ENCODE measurements around the gene AKT2.

DNA sequence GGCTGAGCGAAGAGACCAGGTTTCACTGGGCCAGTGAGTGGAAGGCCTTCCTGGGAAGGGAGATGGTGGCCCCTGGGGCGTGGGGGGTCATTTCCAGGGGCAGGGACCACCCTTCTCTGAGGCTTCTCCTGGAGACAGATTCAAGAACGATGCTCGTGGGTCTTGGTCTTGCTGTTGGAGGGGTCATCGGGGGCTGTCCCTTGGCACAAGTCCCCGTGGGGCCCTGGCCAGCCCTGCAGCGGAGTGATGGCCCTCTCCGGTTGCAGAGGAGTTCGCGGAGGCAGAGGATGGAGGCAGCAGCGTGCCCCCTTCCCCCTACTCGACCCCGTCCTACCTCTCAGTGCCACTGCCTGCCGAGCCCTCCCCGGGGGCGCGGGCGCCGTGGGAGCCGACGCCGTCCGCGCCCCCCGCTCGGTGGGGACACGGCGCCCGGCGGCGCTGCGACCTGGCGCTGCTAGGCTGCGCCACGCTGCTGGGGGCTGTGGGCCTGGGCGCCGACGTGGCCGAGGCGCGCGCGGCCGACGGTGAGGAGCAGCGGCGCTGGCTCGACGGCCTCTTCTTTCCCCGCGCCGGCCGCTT is 71.8 kb downstream of the AKT2 start:
- TF ChIP-seq, protein P1, sequence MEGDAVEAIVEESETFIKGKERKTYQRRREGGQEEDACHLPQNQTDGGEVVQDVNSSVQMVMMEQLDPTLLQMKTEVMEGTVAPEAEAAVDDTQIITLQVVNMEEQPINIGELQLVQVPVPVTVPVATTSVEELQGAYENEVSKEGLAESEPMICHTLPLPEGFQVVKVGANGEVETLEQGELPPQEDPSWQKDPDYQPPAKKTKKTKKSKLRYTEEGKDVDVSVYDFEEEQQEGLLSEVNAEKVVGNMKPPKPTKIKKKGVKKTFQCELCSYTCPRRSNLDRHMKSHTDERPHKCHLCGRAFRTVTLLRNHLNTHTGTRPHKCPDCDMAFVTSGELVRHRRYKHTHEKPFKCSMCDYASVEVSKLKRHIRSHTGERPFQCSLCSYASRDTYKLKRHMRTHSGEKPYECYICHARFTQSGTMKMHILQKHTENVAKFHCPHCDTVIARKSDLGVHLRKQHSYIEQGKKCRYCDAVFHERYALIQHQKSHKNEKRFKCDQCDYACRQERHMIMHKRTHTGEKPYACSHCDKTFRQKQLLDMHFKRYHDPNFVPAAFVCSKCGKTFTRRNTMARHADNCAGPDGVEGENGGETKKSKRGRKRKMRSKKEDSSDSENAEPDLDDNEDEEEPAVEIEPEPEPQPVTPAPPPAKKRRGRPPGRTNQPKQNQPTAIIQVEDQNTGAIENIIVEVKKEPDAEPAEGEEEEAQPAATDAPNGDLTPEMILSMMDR (IDR thresholded peaks at IDR 0.05; ENCODE audit: control extremely low read depth in 1 of 3, insufficient read depth in 1 of 3, low read depth in 1 of 3, low read length in 3 of 3), result no peak
- TF ChIP-seq CREB1 (IDR thresholded peaks at IDR 0.05) (no peak), POLR2A (IDR thresholded peaks at IDR 0.05; ENCODE audit: control extremely low read depth in 1 of 2, low read depth in 2 of 2, low read length in 2 of 2) (no peak), GABPA (IDR thresholded peaks at IDR 0.05; ENCODE audit: borderline replicate concordance, insufficient read depth, low read length) (no peak), YY1 (IDR thresholded peaks at IDR 0.05; ENCODE audit: low read depth, low read length) (no peak), JUN (IDR thresholded peaks at IDR 0.05; ENCODE audit: low read depth, low read length) (no peak), RXRA (IDR thresholded peaks at IDR 0.05; ENCODE audit: insufficient read depth, low read depth, low read length) (no peak), TBP (IDR thresholded peaks at IDR 0.05; ENCODE audit: low read depth, low read length) (no peak), KDM1A (IDR thresholded peaks at IDR 0.05; ENCODE audit: borderline replicate concordance, low read length) (no peak), HDAC6 (IDR thresholded peaks at IDR 0.05; ENCODE audit: low read depth, low read length) (no peak), JUND (IDR thresholded peaks at IDR 0.05; ENCODE audit: low read length) (no peak)
- TF ChIP-seq, protein P2, sequence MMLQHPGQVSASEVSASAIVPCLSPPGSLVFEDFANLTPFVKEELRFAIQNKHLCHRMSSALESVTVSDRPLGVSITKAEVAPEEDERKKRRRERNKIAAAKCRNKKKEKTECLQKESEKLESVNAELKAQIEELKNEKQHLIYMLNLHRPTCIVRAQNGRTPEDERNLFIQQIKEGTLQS (IDR thresholded peaks at IDR 0.05; ENCODE audit: insufficient read depth, low read depth, low read length), result no peak

All from H1 (cell line).